Uterus (tissue), 2 donors: ENCODE measurements around the gene SPATA4.

Experiments used
- POLR2A ChIP-seq, 2 donors: fragments of 450-650 bp; IDR thresholded peaks; one replicate each; pipeline ENCODE4 v1.6.1; 2016; ENCODE audit warnings: antibody characterized with exemption in 2 of 2, mild to moderate bottlenecking in 1 of 2, moderate library complexity in 1 of 2
- TF ChIP-seq, protein P1 (sequence below), 4 experiments: fragments of 200-600 bp in 2 of 4; fragments of 450-650 bp in 2 of 4; sonication (generic) in 2 of 4; IDR thresholded peaks; one replicate each; pipeline ENCODE4 v1.5.1; 2016 to 2019; ENCODE audit warnings: antibody characterized with exemption in 4 of 4, mild to moderate bottlenecking in 2 of 4, moderate library complexity in 1 of 4

DNA sequence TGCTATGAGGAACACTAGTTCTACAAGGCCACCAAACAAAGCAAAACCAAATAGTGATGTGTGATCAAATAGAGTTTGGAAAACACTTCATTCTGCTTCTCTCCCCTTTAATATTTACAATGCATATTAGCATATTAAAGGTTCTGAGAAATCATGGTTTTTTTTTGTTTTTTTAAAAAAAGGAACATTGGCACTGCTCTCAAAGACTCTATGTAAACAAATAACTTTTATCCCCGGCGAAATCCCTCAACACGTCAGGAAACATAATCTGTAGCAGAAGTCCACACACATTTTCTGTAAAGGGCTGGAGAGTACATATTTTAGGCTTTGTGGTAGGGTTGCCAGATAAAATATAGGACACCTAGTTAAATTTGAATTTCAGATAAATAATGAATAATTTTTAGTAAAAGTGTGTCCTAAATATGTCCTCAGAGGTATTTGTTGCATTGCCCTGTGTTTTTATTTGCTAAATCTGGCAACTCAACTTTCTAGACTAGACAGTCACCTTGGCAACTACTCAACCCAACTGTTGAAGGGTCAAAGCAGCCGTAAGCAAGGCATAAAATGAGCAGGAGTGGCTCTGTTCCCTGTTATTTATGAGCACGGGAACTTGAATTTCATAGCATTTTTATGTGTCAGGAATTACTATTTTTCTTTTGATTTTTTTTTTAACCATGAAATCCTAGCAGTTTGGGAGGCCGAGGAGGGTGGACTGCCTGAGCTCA lies 8.6 kb downstream of the SPATA4 start:
- TF ChIP-seq, protein P1, sequence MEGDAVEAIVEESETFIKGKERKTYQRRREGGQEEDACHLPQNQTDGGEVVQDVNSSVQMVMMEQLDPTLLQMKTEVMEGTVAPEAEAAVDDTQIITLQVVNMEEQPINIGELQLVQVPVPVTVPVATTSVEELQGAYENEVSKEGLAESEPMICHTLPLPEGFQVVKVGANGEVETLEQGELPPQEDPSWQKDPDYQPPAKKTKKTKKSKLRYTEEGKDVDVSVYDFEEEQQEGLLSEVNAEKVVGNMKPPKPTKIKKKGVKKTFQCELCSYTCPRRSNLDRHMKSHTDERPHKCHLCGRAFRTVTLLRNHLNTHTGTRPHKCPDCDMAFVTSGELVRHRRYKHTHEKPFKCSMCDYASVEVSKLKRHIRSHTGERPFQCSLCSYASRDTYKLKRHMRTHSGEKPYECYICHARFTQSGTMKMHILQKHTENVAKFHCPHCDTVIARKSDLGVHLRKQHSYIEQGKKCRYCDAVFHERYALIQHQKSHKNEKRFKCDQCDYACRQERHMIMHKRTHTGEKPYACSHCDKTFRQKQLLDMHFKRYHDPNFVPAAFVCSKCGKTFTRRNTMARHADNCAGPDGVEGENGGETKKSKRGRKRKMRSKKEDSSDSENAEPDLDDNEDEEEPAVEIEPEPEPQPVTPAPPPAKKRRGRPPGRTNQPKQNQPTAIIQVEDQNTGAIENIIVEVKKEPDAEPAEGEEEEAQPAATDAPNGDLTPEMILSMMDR (IDR thresholded peaks at IDR 0.05), result no peak
- no peak for TF ChIP-seq POLR2A (IDR thresholded peaks at IDR 0.05)
